Measurements from ENCODE around the gene ITIH3.

Gene ITIH3

GRCh38 chr3:52795298-52795900 lies 803 bp downstream of the ITIH3 start:
- no peak for DNase-seq

DNA sequence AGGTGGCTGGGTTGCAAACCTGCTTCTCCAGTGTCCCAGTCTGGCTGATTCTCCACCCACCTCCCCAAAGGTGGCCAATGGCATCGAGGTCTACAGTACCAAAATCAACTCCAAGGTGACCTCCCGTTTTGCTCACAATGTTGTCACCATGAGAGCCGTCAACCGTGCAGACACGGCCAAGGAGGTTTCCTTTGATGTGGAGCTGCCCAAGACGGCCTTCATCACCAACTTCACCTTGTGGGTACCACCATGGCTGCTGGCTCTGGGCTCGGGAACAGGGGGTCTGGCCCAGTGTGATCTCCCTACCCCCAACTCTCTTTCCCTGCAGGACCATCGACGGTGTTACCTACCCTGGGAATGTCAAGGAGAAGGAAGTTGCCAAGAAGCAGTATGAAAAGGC lies 1.8 kb downstream of the ITIH3 start:
- DNase-seq, result no peak

DNA sequence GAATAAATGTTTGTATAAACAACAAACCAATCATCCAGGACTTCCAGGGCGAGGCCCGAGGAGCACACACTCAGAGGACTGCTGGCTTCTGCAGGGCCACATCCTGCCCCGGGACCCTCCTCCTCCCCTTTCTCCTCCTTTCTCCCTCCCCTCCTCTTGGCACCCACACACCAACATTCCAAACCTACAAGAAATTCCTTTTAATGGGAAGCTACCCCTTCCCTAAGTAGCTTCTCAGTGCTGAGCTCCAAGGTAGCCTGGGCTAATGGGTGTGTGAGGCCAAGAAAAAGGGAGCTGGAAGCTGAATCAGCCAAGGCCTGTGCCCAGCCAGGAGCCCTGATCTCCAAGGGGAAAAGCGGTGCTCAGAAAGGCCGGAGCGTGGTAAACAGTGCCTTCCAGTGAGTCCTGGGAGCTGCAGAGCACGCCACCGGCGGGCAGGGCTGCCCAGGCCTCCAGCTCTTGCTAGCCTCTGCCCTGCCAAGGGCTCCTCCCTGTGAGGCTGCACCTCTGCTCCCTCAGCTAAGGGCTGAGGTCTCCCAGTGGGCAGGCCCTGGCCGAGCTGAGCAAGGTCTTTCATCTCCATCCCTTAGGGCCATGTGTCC lies 3.9 kb downstream of the ITIH3 start:
- no peak for DNase-seq

- no peak for DNase-seq
Observed at GRCh38 chr3:52798978-52799476, 4.4 kb downstream of the ITIH3 start.

- no peak for DNase-seq
Observed at GRCh38 chr3:52800079-52800478, 5.5 kb downstream of the ITIH3 start.

- DNase-seq, result no peak
Observed at GRCh38 chr3:52801839-52802238, 7.2 kb downstream of the ITIH3 start.

DNA sequence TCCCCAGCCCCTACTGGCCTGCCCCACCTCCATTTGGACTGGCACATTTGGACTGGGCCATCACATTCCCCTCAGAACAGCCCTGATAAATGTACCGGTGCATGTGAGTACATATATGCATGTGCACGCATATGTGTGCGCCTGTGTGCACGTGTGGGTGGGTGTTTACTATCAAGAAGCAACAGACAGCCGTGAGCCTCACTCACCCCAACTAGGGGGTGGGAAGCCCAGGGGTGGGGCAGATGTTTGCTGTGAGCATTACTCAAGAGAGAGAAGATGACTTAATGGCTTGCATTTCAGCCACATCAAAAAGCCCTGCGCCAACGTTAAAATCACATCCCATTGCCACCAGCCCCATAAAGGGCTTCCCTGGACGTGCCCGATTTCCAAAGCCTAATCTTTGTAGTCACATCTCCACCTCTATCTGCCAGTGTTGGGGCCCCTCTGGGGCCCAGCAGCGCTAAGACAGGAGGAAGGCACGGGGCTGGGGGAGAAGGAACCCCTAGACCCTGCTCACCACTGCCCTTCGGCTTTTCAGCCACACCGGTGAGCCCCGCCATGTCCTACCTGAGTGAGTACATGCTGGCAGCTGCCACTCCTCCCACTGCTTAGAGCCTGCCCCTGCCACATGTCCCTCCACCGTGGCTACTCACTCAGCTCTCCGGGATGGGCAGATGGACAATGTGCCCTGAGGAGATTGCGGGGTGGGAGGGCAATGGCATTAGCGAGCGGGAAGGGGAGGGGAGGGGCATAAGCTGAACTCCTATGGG lies 10.9 kb downstream of the ITIH3 start:
- no peak for DNase-seq

DNA sequence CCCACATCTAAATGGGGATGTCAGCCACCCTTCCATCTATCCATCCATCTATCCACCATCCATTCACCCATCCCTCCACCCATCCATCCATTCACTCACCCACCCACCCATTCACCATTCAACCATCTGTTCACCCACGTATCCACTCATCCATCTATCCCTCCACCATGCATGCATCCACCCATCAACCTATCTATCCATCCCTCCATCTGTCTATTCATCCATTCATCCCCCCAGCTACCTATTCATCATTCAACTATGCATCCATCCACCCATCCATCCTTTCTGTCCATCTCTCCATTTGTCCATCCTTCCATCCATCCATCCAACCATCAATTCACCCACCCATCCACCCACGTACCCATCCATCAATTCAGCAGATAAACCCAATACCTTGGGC lies 14.6 kb downstream of the ITIH3 start:
- no peak for DNase-seq

- no peak for DNase-seq
Observed at GRCh38 chr3:52809662-52810377, 15.2 kb downstream of the ITIH3 start.

GRCh38 chr3:52810923-52811322 lies 16.3 kb downstream of the ITIH3 start:
- DNase-seq, result no peak

DNA sequence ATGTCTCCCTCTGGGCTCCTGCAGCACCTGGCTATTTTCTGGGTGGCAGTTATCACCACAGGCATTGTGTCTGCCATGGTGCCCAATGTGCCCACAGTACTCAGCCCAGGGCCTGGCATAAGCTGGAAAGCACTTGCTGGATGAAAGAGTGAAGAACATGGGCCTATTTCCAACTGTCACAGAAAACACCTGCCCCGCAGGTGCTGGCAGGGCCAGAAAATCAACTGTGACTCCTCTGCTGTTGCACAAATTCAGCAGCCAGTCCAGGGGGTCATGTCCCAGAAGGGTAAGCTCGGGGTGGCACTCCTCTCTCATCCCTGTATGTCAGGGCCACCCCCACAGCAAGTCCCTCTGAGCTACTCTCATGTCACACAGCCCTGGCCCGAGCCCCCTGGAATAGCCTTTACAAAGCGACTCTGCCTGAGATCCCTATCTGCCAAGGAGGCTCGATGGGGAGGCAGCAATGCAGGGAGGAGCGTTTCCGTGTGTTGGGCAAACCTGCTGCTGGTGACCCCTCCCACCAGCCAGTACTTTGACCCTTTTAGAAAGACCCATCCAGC lies 16.9 kb downstream of the ITIH3 start:
- no peak for DNase-seq

DNA sequence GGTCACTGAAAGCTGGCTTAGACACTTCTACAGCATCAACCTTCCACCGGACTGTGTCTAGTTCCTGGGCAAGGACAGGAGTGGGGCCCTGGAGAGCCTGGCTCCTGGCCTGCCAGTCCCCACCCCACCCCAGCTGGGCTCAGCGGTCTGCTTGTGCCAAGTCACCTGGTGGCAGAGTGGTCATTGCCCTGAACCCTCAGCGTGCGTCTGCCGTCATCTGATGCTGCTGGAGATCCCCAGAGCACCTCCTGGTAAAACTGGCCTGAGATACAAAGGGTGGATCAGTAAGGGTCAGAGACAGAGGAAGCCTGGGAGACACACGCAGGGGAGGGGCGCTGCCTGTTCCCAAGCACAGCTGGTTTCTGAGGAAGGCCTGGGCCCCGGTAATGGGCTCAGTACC lies 19.2 kb downstream of the ITIH3 start:
- no peak for DNase-seq

- no peak for DNase-seq
Observed at GRCh38 chr3:52816199-52816598, 21.6 kb downstream of the ITIH3 start.

DNA sequence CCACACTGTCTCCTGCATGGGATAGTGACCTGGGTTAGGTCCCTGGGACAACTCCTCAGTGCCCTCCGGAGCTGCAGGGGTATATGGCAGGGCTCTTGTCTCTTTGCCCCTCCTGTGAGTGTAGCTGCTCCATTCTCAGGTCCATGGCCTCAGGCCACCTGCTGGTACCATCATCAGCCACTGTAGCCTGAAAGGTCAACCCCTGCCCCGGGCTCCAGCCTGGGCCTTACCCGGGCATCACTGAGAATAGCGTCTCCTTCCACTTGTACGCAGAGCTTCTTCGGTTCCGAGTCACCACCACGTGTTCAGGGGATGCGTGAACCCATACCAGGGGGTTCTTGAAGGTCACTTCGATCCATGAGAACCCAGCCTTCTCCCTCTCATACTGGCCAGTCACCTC lies 22.1 kb downstream of the ITIH3 start:
- no peak for DNase-seq

GRCh38 chr3:52817221-52817620 lies 22.6 kb downstream of the ITIH3 start:
- no peak for DNase-seq

- DNase-seq, result no peak
Observed at GRCh38 chr3:52817860-52818259, 23.3 kb downstream of the ITIH3 start.

DNA sequence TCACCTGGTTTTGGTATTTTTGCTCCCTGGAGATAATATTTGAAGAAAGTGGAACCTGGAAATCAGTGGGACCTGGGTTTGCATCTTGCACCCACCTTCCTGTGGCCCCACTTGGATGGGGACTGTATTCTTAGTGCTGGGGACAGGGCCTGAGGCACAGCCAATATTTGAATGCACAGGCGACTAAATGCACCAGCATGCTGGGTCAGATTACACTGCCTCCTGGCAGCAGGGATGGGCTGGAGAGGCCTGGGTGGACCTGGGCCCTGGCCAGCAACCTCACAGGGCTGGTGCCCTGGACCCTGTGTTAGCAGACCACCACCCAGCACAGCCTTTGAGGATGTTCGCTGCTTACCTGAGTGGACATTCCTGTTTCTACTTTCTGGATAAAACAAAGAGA lies 25.3 kb downstream of the ITIH3 start:
- DNase-seq, result no peak

- no peak for DNase-seq
Observed at GRCh38 chr3:52820736-52821135, 26.1 kb downstream of the ITIH3 start.

DNA sequence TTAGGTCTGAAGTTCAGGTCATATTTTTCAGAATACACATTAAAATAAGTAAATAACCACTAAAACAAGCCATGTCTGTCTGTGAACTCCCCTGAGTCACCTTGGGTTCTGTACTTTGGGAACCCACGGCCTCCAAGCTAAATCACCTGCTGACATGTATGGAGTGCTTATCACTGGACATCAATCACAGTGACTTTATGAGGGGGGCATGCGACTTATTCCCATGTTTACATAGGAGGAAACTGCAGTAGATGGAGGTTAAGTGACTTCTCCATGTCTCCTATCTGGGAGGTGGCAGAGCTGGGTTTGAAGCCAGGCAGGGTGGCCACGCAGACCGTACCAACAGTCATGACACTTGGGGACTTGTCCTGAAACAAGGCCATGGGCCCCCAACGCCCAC lies 27.8 kb downstream of the ITIH3 start:
- no peak for DNase-seq

GRCh38 chr3:52824037-52824436 lies 29.4 kb downstream of the ITIH3 start:
- DNase-seq, result no peak

DNA sequence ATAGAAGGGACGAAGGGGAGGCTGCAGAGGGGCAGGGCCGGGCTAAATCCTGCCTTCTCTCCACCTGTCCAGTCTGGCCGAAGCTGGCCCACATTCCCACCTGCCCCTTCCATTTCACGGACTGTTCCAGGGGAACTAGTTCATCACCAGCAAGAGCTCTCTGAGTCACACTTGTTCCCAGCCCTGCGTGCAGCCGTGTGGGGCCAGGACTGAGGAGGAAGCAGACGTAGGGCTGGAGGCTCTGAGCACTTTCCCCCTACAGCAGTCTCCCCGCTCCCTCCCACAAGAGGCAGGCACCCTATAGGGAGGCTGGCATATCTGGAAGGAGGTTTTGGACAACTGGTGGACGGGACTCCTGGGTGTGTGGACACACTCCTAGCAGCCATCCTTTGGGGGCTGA lies 32.8 kb downstream of the ITIH3 start:
- DNase-seq, result no peak

DNA sequence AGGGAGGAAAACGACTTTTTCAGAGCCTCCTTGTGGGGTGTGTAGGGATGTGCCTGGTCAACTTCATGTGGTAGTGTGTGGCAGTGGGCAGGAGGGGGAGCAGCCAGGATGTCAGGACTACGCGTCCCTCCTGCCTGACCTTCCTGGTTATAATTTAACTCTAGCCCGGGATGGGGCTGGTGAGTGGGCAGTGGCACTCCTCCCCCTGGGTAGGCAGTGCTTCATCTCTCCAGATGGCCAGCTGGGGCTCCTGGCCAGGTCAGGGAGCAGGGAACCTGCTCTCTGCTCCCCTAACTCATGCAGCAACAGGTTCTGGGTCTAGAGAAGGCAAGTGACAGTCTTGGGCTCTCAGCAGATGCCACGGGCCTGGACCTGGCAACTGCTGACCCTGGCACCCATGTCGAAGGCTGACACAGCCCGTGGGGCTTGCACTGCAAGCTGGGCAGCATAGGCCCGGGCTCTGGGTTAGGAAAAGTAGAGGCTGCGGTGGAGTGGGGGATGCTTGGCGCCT lies 33.3 kb downstream of the ITIH3 start:
- no peak for DNase-seq

- no peak for DNase-seq
Observed at GRCh38 chr3:52829482-52829881, 34.9 kb downstream of the ITIH3 start.
